GM18519 (cell line): ENCODE data around the gene NPLOC4.
A peak's percentile ranks its signal among the peaks of the same experiment; 100 is the strongest.
"Not testable (repeated sequence)": the region's sequence is repeated elsewhere in the genome, so short reads cannot be mapped to it uniquely, and the experiment has no call there.

Source experiments
- ATAC-seq: cut with Tn5 transposase; IDR thresholded peaks from one replicate; pipeline ENCODE4 v1.9.1; 2021; ENCODE audit warnings: mild to moderate bottlenecking, moderate library complexity; ENCODE audit not compliant: unreplicated experiment, low FRiP score

NPLOC4 gene

GRCh38 chr17:81636505-81637288, at the start of gene NPLOC4, which contains the start of gene TSPAN10:
NPLOC4 (minus strand) TSS chr17:81637112; CDS start chr17:81636930, 182 bp downstream.
TSPAN10 (plus strand) TSS chr17:81637196; CDS start chr17:81642413, 5,217 bp downstream.
- peak; percentile 52 for ATAC-seq

- ATAC-seq: no peak
These were observed 49.7 kb upstream of the NPLOC4 start for GRCh38 chr17:81686614-81687013.

GRCh38 chr17:81685108-81685507, 48.2 kb upstream of the NPLOC4 start:
- ATAC-seq: no peak

- no peak for ATAC-seq
These were observed 47.6 kb upstream of the NPLOC4 start for GRCh38 chr17:81684442-81684911.

GRCh38 chr17:81683584-81684441, 46.9 kb upstream of the NPLOC4 start, which contains the start of the genes ARL16 and HGS:
ARL16 (minus strand) TSS chr17:81683797; CDS start chr17:81683753, 44 bp downstream.
HGS (plus strand) TSS chr17:81684011; CDS start chr17:81684067, 56 bp downstream.
- ATAC-seq: peak; percentile 89

- no peak for ATAC-seq
These were observed 46.3 kb upstream of the NPLOC4 start for GRCh38 chr17:81683208-81683583.

- ATAC-seq: no peak
These were observed 45.8 kb upstream of the NPLOC4 start for GRCh38 chr17:81682565-81683207.

- ATAC-seq: no peak
These were observed 44.8 kb upstream of the NPLOC4 start for GRCh38 chr17:81681672-81682071.

- ATAC-seq: no peak
These were observed 43.2 kb upstream of the NPLOC4 start for GRCh38 chr17:81680150-81680549.

GRCh38 chr17:81676906-81677305, 40.0 kb upstream of the NPLOC4 start:
- no peak for ATAC-seq

GRCh38 chr17:81675515-81676221, 38.8 kb upstream of the NPLOC4 start:
- not testable (repeated sequence) for ATAC-seq

- no peak for ATAC-seq
These were observed 36.8 kb upstream of the NPLOC4 start for GRCh38 chr17:81673561-81674258.

- ATAC-seq: no peak
These were observed 36.0 kb upstream of the NPLOC4 start for GRCh38 chr17:81672954-81673353.

GRCh38 chr17:81672504-81672903, 35.6 kb upstream of the NPLOC4 start:
- ATAC-seq: no peak

GRCh38 chr17:81667754-81668153, 30.8 kb upstream of the NPLOC4 start:
- no peak for ATAC-seq

GRCh38 chr17:81666342-81667191, 29.7 kb upstream of the NPLOC4 start, which contains the start of the genes CCDC137 and OXLD1:
CCDC137 (plus strand) TSS chr17:81666737; CDS start chr17:81666767, 30 bp downstream.
OXLD1 (minus strand) TSS chr17:81666605; CDS start chr17:81666577, 28 bp downstream.
- peak; percentile 87 for ATAC-seq

GRCh38 chr17:81666092-81666341, 29.1 kb upstream of the NPLOC4 start:
- no peak for ATAC-seq
